Stimulated activated CD8-positive, alpha-beta memory T cell treated with anti-CD3 and anti-CD28 coated beads, Interleukin-4, amount 100 ng/mL, for 24 hours (primary cell): ENCODE measurements around the gene SEMA4D.

Experiments
- DNase-seq: peaks from one replicate; pipeline ENCODE4 v3.0.0-alpha.2; 2020; ENCODE audit warnings: low read depth

The SEMA4D gene

DNA sequence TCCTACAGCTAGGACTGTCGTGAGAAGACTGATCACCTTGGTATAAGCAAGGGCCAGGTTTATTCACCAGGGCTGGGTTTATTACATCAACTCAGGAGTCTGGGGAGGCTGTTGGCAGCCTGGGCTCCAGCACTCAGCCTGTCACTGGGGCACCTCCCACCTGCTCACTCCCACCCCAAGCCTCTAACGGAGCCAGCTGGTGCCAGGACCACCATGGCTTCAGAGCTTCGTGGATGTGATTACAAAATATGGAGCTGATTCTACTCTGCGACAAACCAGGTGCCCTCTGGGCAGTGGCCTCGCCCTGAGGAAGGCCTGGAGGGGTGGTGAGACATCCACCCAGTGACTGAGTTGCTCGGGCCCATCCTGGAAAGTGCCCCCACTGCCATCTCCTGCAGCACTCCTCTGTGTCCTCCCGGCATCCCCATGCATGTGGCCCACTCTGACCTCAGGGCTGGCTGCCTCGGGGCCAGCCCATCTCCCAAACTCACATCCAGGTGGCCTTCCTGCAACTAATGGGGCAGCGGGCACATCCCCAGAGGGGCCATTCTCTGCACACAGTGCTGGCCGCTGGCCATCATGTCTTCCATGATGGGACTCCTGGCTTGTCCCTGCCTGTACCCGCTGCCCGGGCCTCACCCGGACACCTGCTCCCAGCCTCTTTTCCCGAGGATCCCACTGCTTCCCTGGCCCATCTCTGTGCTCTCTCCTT, 130.0 kb downstream of the SEMA4D start:
- no peak for DNase-seq

- DNase-seq = no peak
Measured at GRCh38 chr9:89367281-89367680, 130.6 kb downstream of the SEMA4D start.

GRCh38 chr9:89366711-89367110, 131.2 kb downstream of the SEMA4D start:
- DNase-seq = no peak

DNA sequence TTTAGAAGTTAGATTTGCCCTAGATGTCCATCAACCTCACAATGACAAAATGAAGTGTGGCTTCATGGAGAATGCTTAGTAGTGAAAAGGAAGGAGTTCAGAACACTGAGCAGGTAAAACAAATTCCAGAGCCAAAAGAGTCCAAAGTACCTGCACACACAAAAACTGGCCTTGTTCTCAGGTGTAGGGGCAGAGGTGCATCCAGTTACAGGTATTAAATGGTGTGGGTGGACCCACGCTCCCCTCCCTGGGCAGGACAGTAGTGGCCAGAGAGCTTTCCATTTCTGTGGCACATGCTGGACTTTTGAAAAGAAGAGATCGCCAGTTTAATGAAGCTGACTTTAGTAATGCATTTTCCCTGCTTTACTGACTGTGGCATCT, 132.4 kb downstream of the SEMA4D start:
- DNase-seq = no peak

DNA sequence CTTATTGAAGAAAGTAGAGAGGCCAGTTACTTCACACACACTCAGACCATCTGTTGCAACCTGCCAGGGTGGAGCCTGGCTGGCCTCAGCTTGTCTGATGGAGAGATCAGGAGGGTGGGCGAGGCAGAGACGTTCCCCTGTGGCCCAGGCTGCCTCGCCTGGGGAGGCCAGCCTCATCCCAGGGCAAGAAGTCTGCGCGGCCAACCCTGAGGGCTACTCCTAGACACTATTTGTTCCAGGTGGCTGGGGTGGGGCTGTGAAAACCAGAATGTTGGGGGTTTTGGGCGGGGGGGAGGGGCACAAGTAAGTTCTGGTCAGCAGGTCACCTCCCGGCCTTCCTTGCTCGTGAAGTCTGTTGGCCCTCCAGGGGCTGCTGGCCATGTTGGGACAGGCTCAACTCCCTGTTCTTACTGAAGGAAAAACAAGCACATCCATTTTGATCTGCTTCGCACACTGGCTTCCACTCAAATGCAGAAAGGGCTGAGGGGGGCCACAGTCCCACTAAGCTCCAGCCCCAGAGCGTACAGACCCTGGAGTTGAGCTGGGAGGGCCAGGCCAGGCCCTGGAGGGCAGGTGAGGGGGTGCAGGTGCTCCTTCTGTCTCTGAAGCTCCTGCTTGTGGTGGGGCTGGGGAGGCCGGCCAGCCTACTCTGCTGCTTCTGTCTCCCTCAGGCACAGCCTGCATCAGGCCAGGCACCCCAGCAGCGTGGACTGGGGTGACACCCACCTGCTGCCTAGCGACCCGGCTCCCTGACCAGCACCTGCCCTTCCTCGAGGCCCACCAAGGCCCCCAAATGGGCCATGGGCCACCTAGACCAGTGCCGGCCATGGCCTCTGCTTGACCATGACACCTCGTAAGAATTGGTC, 133.0 kb downstream of the SEMA4D start:
- no peak for DNase-seq

- no peak for DNase-seq
Measured at GRCh38 chr9:89363921-89364665, 133.8 kb downstream of the SEMA4D start.

DNA sequence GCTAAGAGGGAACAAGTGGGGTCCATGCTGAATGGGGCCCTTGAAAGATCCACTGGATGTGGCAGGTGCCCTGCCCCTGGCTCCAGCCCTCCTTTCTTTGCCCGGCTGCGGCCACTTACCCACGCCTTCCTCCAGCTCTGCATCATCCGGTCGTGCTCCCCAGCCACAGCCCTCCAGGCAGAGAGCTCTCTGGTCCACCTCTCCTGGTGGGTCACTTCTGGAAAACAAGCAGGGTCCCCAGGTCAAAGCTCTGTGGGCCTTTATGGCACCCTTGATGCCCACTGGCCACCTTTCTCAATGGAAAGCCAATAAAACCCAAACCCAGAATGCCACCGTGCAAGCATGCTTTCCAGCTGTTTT, 134.6 kb downstream of the SEMA4D start:
- no peak for DNase-seq

DNA sequence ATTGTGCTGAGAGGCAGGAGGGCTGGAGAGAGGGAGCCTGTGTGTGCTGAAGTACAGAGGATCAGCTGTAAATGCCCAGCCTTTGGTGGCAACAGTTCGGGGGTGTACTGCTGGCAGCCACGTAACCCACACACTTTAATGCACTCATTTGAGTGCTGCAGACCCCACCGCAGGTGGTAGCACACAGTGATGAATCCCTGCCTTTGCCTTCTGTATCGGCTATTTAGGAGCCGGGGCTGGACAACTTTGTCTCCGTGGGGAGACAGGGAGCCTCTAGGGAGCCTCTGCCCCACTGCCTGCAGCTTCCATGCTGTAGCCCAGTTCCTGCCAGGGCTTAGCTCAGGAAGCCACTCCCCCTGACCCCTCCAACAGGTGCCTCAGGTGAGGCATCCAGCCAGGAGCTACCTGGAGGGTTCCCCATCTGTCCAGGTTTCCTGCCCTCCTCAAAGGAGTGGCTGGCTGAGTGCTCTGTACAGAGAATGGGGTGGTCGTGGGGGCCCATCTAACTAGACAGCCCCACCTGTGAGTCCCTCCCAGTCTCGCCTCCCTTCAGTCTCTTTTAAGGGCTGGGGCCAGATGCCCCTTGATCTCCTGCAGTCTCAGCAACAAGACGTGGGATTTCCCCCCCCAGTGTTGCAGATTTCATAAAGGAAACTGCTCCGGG, 135.1 kb downstream of the SEMA4D start:
- no peak for DNase-seq

DNA sequence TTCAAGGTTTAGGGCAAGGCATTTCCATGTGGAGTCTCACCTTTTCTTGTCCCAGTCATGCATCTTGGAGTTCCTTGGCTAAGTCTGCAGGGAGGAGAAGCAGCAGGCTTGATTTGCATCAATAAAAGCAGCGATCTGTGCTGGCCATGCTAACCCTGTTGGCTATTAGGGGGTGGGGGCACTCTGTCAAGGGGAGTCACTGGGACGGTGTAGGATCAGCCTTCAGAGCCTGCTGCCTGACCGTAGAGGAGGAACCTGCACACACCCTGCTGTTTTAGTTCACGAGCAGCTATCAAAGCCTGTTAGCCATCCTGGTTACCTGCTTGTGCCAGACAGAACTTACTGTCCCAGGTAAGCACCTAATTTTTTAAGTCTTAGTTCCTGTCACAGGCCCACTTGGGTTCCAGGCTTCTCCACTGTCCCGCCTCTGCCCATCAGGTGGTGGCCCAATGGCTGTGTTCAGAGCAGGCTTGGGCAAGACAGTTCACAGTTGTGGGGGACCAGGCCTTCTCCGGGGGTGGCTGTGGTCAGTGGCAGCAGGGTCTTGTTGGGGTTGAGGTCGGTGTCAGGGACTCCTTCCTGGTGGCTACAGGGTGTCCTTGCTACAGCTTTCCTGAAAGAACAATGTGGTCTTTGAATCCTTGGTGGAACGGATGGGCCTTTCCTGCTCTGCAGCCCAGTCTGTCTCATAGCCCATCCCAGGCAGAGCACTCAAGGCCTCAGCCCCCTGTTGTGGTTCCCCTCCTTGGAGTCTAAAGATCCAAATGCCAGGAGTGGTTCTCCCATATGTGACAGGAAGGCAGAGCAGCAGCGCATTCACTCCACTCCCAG, 135.9 kb downstream of the SEMA4D start:
- DNase-seq = no peak

- DNase-seq = no peak
Measured at GRCh38 chr9:89361031-89361430, 136.9 kb downstream of the SEMA4D start.

- DNase-seq = no peak
Measured at GRCh38 chr9:89360465-89360864, 137.4 kb downstream of the SEMA4D start.

DNA sequence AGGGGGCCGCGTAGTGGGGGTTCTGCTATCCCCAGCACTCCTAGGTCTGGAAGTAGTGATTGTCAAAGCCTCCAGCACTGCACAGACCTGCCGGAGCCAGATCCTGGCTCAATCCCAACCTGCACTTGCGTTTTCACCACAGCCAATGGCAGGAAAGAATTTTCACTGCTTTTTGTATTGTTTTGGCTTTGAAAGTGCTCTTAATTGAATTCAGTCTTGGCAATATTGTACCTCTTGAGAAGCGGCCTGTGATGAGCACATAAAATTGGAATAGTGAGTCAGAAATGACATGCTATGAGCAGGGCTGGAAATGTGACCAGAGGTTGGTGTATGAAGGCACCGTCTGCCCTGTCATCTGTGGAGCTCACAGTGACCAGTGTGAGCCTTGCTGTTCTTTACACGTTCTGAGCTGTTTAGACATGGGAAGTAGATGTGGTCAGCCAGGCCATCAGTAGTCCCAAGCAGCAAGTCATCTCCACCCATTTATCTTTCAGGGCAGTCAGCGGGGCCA, 138.1 kb downstream of the SEMA4D start:
- DNase-seq = no peak

GRCh38 chr9:89358985-89359384, 138.9 kb downstream of the SEMA4D start:
- DNase-seq = no peak

DNA sequence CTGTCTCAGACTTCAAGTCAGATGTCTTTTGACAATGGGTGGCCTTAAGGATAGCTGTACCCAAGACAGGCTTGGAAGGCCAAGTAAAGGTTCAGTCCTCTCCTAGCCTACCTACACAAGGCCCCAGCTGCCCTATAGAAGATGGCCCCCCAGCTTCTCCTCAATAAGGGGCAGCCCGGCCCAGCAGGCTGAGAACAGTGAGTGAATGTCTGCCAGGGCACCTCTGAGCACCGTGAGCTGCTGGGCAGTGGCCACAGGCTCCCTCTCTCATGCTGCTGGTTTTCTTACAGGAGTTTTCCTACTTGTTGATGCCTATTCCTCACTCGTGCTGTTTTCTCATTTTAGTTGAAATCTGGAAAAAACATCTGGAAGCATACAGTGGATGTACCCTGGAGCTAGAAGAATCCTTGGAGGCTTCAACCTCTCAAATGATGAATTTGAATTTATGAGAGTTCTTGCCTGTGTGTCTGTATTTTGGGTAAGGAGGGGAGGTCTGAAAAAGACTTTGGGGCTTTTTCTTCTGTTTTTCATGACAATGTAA, 139.5 kb downstream of the SEMA4D start:
- no peak for DNase-seq

- DNase-seq = no peak
Measured at GRCh38 chr9:89357331-89358197, 140.3 kb downstream of the SEMA4D start.

GRCh38 chr9:89356782-89357181, 141.1 kb downstream of the SEMA4D start:
- DNase-seq = no peak

GRCh38 chr9:89354471-89354870, 143.4 kb downstream of the SEMA4D start:
- no peak for DNase-seq

DNA sequence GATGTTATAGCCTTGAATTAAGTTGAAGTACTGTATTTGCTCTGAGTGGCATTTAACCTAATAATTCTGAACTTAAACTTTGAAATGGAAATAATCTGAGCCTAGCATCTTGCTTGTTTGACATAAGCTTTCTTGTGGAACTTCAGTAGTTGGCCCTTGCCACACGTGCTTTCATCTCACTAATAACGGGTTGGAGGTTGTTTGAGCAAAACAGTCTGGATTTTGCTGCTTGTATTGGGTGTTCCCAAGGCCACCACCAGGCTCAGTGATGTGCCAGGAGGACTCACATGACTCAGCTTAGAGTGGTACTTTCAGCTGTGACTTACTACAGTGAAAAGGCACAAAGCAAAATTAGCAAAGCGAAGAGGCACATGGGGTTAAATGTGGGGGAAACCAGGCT, 143.9 kb downstream of the SEMA4D start:
- no peak for DNase-seq

- DNase-seq = no peak
Measured at GRCh38 chr9:89352874-89353649, 144.9 kb downstream of the SEMA4D start.
